Chondrocyte (in vitro differentiated cells): Measurements from ENCODE around the gene CYP27B1. TPM values are rescaled to one million over a fixed set of nuclear protein-coding genes. Genes with fewer than 3 reads are reported as not detected.

ENCODE experiments used
- DNase-seq: peaks from one replicate; pipeline ENCODE4 v3.0.0; 2021; ENCODE audit warnings: mixed read lengths, low spot score
- H3K27ac Mint-ChIP-seq: one replicate; pipeline ENCODE4 v1.8.0; 2021; ENCODE audit warnings: mild to moderate bottlenecking, moderate library complexity, mixed read lengths; ENCODE audit not compliant: unreplicated experiment
- H3K27me3 Mint-ChIP-seq: 2 replicates; pipeline ENCODE4 v1.8.0; 2021; ENCODE audit warnings: low read depth, mixed read lengths
- H3K36me3 Mint-ChIP-seq: 2 replicates; pipeline ENCODE4 v1.8.0; 2021; ENCODE audit warnings: low read depth, mixed read lengths
- H3K4me1 Mint-ChIP-seq: 2 replicates; pipeline ENCODE4 v1.8.0; 2021; ENCODE audit warnings: low read depth, mild to moderate bottlenecking, mixed read lengths
- H3K4me3 Mint-ChIP-seq: one replicate; pipeline ENCODE4 v1.8.0; 2021; ENCODE audit warnings: mild to moderate bottlenecking, moderate library complexity, mixed read lengths; ENCODE audit not compliant: unreplicated experiment
- H3K9me3 Mint-ChIP-seq: 2 replicates; pipeline ENCODE4 v1.8.0; 2021; ENCODE audit warnings: low read depth, mixed read lengths
- total RNA-seq: library from RNA; stranded (reverse); gene quantifications from 3 replicates; pipeline ENCODE4 v1.2.1, GENCODE V29; 2021
- TF ChIP-seq, protein P1 (sequence below): fragments of 200-600 bp; sonication (generic); IDR thresholded peaks from 2 replicates; pipeline ENCODE4 v1.5.0; 2021; ENCODE audit warnings: antibody characterized with exemption, mild to moderate bottlenecking, moderate library complexity

Gene CYP27B1
- total RNA-seq, 1 donor from 2014 or later: 3.2 TPM

GRCh38 chr12:57813111-57813970 lies 46.5 kb upstream of the CYP27B1 start:
- Mint-ChIP-seq H3K4me3 (no peak overlapping the region), H3K9me3 (no peaks in the 10 kb centered on the region), H3K4me1 (peaks cover 10% of the 10 kb centered on the region), H3K36me3 (peaks cover 7% of the 10 kb centered on the region), H3K27ac (no peak overlapping the region), H3K27me3 (no peaks in the 10 kb centered on the region)
- TF ChIP-seq, protein P1, sequence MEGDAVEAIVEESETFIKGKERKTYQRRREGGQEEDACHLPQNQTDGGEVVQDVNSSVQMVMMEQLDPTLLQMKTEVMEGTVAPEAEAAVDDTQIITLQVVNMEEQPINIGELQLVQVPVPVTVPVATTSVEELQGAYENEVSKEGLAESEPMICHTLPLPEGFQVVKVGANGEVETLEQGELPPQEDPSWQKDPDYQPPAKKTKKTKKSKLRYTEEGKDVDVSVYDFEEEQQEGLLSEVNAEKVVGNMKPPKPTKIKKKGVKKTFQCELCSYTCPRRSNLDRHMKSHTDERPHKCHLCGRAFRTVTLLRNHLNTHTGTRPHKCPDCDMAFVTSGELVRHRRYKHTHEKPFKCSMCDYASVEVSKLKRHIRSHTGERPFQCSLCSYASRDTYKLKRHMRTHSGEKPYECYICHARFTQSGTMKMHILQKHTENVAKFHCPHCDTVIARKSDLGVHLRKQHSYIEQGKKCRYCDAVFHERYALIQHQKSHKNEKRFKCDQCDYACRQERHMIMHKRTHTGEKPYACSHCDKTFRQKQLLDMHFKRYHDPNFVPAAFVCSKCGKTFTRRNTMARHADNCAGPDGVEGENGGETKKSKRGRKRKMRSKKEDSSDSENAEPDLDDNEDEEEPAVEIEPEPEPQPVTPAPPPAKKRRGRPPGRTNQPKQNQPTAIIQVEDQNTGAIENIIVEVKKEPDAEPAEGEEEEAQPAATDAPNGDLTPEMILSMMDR: no peak
- peak; percentile 64 for DNase-seq

DNA sequence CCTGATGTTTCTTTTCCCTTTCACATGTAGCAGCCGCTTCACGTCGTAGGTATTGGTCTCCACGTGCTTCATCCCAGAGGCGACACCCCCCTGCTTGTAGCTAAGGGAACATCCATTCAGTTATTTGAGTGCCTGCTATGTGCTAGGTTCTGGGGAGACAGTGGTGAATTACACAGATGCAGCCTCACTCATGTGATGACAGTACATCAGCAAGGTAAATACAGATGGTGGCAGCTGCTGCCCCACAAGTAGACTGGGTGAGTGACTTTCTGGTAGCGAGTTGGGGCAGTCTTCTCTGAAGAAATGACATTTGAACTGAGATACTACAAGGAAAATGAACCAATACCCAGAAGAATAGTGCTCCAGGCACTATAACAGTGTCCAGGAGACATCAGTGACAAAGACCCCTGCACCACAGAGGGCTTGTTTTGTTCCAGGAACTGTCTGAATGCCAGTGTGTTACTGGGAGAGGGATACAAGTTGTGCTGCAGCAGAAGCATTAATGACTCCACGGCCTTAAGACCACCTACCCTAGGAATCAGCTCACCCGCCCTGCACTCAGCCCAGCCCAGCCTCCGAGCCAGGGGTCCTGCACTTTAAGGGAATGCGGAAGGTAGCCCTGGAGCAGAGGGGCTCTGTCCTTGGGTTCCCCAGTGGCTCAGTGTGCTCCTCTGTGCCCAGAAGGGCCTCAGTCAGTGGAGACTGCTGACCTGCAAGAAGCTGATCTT lies 44.3 kb upstream of the CYP27B1 start:
- peak; percentile 47 for DNase-seq
- TF ChIP-seq, protein P1: no peak
- Mint-ChIP-seq H3K4me3 (no peak overlapping the region), H3K4me1 (peaks cover 10% of the 10 kb centered on the region), H3K9me3 (no peaks in the 10 kb centered on the region), H3K36me3 (peaks cover 16% of the 10 kb centered on the region), H3K27ac (no peak overlapping the region), H3K27me3 (no peaks in the 10 kb centered on the region)

DNA sequence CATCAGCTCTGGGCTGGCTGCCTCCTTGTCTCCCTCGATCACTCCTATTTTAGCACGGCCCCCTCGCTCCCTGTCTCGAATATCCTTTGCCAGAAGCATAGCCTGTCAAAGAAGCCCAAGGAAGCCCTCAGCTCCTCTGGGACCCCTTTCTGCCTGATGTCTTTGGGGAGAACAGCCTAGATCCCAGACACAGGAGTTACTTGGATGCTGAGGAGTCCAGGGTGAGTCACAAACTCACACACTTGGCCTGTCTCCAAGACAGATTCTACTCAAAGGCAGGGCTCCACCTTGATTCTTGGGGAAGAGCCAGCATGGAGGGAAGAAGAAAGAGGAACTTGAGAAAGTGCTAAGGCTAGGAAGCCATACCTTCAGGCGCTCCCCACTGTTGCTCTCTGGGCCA lies 43.6 kb upstream of the CYP27B1 start:
- Mint-ChIP-seq H3K36me3 (peaks cover 18% of the 10 kb centered on the region), H3K27me3 (no peaks in the 10 kb centered on the region), H3K4me1 (peaks cover 10% of the 10 kb centered on the region), H3K4me3 (no peak overlapping the region), H3K9me3 (no peaks in the 10 kb centered on the region), H3K27ac (no peak overlapping the region)
- TF ChIP-seq, protein P1: no peak
- DNase-seq: peak; percentile 46

DNA sequence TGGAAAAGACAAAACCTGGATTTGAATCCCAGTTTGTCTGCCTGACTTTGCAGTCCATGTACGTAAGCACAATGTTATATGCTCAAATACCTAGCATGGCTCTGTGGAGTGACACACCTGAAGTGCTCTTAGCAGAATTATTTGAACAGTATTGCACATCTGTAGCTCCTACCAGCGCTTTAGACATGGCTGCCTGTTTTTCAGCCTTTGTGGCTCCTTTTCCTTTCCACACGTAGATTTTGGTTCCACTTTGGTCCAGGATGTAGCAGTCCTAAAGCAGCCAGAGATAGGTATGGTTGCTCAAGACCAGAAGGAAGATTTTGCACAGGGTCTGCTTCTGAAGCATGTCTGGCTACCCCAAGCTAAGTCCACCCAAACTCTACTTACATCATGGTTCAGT lies 42.5 kb upstream of the CYP27B1 start:
- no peak overlapping the region for H3K27ac Mint-ChIP-seq
- TF ChIP-seq, protein P1: no peak
- H3K4me1 Mint-ChIP-seq: peaks cover 6% of the 10 kb centered on the region
- H3K9me3 Mint-ChIP-seq: no peaks in the 10 kb centered on the region
- H3K4me3 Mint-ChIP-seq: no peak overlapping the region
- peaks cover 18% of the 10 kb centered on the region for H3K36me3 Mint-ChIP-seq
- DNase-seq: no peak
- H3K27me3 Mint-ChIP-seq: no peaks in the 10 kb centered on the region

- Mint-ChIP-seq H3K4me3 (no peak overlapping the region), H3K9me3 (no peaks in the 10 kb centered on the region), H3K36me3 (peaks cover 22% of the 10 kb centered on the region), H3K27me3 (no peaks in the 10 kb centered on the region), H3K4me1 (peaks cover 6% of the 10 kb centered on the region), H3K27ac (no peak overlapping the region)
- TF ChIP-seq, protein P1: no peak
- DNase-seq: no peak
Measured at GRCh38 chr12:57808351-57808750, 41.5 kb upstream of the CYP27B1 start.
